A673 (cell line): ENCODE measurements around the gene AFAP1L1. TPM values are rescaled to one million over a fixed set of nuclear protein-coding genes. Genes with fewer than 3 reads are reported as not detected.
"Not testable (repeated sequence)": the region's sequence is repeated elsewhere in the genome, so short reads cannot be mapped to it uniquely, and the experiment has no call there.

Source experiments
- BruUV-seq: library from RNA; stranded (reverse); fragments of 400-500 nt; replicated peaks from 2 replicates; lab custom pipeline; 2021; lab: Mats Ljungman, UMichigan
- CTCF ChIA-PET: fragments of 300-600 bp; sonication (Branson Sonifier 250); formaldehyde crosslinking; loops from one replicate; lab custom pipeline; 2022; ENCODE audit warnings: antibody characterized with exemption; lab: Charles Lee
- POLR2A ChIA-PET: fragments of 300-600 bp; sonication (Branson Sonifier 250); formaldehyde crosslinking; loops from one replicate; lab custom pipeline; 2022; ENCODE audit warnings: antibody characterized with exemption; ENCODE audit not compliant: low non-redundant PET; lab: Charles Lee
- DNase-seq: peaks from one replicate; pipeline ENCODE4 v3.0.0-alpha.2; 2015; ENCODE audit warnings: low spot score
- H3K27ac ChIP-seq: fragments of 200-600 bp; sonication (generic); 2 replicates; pipeline ENCODE4 v1.5.1; 2016; ENCODE audit warnings: mixed run types, low read depth, mild to moderate bottlenecking, mixed read lengths, antibody characterized with exemption, low read length; ENCODE audit not compliant: poor library complexity, severe bottlenecking
- H3K27me3 ChIP-seq: fragments of 200-600 bp; sonication (generic); replicated peaks from 2 replicates; pipeline ENCODE4 v1.6.1; 2017; ENCODE audit warnings: mixed run types, low read depth, mild to moderate bottlenecking, mixed read lengths, antibody characterized with exemption, low read length; ENCODE audit not compliant: insufficient read depth, poor library complexity
- H3K36me3 ChIP-seq: fragments of 200-600 bp; sonication (generic); 2 replicates; pipeline ENCODE4 v1.6.1; 2016; ENCODE audit warnings: mixed run types, mild to moderate bottlenecking, mixed read lengths, antibody characterized with exemption, low read length; ENCODE audit not compliant: insufficient read depth, poor library complexity, severe bottlenecking
- H3K4me1 ChIP-seq: fragments of 200-600 bp; sonication (generic); 2 replicates; pipeline ENCODE4 v1.6.1; 2017; ENCODE audit warnings: mixed run types, mild to moderate bottlenecking, mixed read lengths, antibody characterized with exemption, low read length; ENCODE audit not compliant: insufficient read depth, poor library complexity, severe bottlenecking
- H3K4me3 ChIP-seq: fragments of 200-600 bp; sonication (generic); 2 replicates; pipeline ENCODE4 v1.5.1; 2016; ENCODE audit warnings: low read depth, mixed run types, mild to moderate bottlenecking, mixed read lengths, low read length; ENCODE audit not compliant: poor library complexity, severe bottlenecking
- H3K9me3 ChIP-seq: fragments of 200-600 bp; sonication (generic); 2 replicates; pipeline ENCODE4 v1.6.1; 2016; ENCODE audit warnings: mixed run types, low read depth, mild to moderate bottlenecking, mixed read lengths, antibody characterized with exemption, low read length; ENCODE audit not compliant: poor library complexity, severe bottlenecking
- EZH2 ChIP-seq: fragments of 200-600 bp; sonication (generic); IDR thresholded peaks from 2 replicates; pipeline ENCODE4 v1.6.1; 2017; ENCODE audit warnings: borderline replicate concordance, low read depth, mild to moderate bottlenecking, mixed read lengths, antibody characterized with exemption, low read length; ENCODE audit not compliant: poor library complexity, severe bottlenecking
- intact Hi-C: fragments of 100-400 bp; cut with micrococcal nuclease; formaldehyde crosslinking; loops from one replicate; pipeline ENCODE4 v1.10.0; 2022; ENCODE audit not compliant: unreplicated experiment
- total RNA-seq: library from RNA; stranded (reverse); gene quantifications from 2 replicates; pipeline ENCODE4 v1.2.3, GENCODE V29; 2021
- TF ChIP-seq, protein P1 (sequence below): fragments of 300-800, 200-600 bp; sonication (generic); conservative IDR thresholded peaks from 2 replicates; pipeline ENCODE4 v1.5.1; 2017; ENCODE audit warnings: low read depth, mild to moderate bottlenecking, antibody characterized with exemption, low read length, moderate library complexity, mixed read lengths

AFAP1L1 gene
- total RNA-seq, 1 experiment from 2014 or later = 0.21 TPM

DNA sequence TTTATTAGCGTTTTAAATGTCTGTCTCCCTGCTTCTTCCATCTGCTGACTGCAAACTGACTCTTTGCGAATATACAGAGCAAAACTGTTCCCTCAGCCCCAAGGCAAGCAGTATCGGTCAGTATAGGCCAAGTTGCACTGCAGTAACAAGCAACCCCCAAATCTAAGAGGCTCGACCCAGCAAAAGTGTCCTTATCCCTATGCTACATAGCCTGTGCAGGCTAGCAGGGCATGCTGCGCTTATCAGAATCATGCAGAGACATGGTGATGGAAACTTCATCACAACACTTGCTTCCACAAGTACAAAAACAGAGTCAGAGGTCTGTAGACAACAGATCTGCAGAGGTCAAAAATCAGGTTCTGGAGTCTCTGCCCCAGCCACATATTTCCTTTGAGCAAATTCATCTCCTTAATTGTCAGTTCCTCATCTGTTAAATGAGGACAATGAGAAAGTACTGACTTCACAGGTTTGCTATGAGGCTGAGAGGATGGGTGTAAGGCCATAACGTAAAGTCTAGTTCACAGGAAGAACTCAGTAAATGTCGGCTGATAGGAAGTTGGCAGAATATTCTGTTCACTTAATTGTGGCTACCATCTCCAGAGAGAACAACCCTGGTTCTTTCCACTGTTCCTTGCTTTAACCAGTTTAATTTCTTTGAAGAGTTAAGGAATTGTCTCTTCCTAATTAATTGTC lies 117.0 kb downstream of the AFAP1L1 start:
- intact Hi-C loops = no loop called here
- POLR2A ChIA-PET = no interaction called here
- no peak for DNase-seq
- Histone ChIP-seq H3K36me3 (no peaks in the 10 kb centered on the region), H3K9me3 (no peaks in the 10 kb centered on the region), H3K27me3 (peaks cover 5% of the 10 kb centered on the region), H3K4me3 (no peak overlapping the region), H3K4me1 (no peaks in the 10 kb centered on the region), H3K27ac (no peak overlapping the region)
- CTCF ChIA-PET = no interaction called here
- TF ChIP-seq, protein P1, sequence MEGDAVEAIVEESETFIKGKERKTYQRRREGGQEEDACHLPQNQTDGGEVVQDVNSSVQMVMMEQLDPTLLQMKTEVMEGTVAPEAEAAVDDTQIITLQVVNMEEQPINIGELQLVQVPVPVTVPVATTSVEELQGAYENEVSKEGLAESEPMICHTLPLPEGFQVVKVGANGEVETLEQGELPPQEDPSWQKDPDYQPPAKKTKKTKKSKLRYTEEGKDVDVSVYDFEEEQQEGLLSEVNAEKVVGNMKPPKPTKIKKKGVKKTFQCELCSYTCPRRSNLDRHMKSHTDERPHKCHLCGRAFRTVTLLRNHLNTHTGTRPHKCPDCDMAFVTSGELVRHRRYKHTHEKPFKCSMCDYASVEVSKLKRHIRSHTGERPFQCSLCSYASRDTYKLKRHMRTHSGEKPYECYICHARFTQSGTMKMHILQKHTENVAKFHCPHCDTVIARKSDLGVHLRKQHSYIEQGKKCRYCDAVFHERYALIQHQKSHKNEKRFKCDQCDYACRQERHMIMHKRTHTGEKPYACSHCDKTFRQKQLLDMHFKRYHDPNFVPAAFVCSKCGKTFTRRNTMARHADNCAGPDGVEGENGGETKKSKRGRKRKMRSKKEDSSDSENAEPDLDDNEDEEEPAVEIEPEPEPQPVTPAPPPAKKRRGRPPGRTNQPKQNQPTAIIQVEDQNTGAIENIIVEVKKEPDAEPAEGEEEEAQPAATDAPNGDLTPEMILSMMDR = no peak
- TF ChIP-seq EZH2 = no peak
- no TSS peak for BruUV-seq

DNA sequence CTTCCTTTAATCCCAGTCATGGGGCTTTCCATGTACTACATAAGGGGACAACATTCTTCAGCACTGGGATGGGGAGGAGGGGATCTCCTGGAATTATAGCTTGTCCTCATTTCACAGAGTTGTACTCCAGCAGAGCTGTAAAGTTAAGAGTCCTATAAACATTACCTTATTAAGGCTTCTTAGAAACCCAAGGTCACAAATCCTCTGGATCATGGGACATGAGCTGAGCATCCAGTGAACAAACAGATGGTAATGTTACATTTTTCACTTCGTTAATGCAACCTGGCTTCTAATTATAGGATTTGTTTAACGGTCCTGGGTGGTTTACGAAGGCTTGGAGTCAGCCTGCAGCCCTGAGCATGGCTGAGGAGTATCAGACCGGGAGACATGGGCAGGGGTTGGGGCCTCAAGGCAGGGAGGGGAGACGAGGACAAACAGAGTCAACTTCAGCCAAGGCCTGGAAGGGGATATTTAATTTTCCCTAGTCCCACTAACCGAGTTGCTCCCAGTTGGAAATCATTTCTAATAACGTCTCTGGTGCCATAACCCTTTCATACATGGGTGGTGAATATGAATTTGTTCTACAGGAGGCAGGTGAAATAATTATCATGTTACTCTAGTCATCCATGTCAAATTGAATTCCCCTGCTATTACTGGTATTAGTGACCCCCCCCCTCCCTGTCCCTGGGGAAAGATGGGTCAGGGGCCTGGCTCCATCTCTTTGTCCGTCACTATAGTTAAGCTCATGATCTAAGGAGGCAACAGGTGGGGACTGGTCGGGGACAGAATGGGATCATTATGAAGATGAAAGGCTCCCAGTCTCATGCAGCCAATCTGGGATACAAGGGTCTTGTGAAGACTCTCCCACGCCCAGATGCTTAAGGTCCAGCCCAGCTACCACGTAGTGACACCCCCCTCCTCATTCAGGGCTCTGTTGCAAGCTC lies 118.2 kb downstream of the AFAP1L1 start:
- POLR2A ChIA-PET = no interaction called here
- no TSS peak for BruUV-seq
- intact Hi-C loops = no loop called here
- H3K9me3 ChIP-seq = no peaks in the 10 kb centered on the region
- no peaks in the 10 kb centered on the region for H3K36me3 ChIP-seq
- H3K4me3 ChIP-seq = no peak overlapping the region
- no peaks in the 10 kb centered on the region for H3K4me1 ChIP-seq
- CTCF ChIA-PET = interaction anchor here (0.6 kb wide), 1 partner anchor 1853 kb away, joined by 3 read pairs; no protein-coding TSS in a partner anchor
- DNase-seq = no peak
- no peak for TF ChIP-seq EZH2
- no peak overlapping the region for H3K27ac ChIP-seq
- H3K27me3 ChIP-seq = peaks cover 5% of the 10 kb centered on the region

DNA sequence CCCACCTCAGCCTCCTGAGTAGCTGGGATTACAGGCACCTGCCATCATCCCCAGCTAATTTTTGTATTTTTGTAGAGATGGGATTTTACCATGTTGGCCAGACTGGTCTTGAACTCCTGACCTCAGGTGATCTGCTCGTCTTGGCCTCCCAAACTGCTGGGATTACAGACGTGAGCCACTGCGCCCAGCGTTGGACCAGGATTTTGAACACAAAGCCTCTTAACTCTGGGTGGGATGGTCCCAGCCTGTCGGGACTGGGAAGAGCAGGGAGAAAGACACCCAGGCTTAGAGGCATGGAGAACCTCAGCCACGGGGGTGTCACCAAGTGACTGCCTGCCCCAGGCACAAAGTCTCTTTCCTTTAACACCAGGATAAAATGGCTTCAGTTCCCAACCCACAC lies 119.4 kb downstream of the AFAP1L1 start:
- H3K36me3 ChIP-seq, intact Hi-C loops, CTCF ChIA-PET, BruUV-seq, H3K4me3 ChIP-seq, POLR2A ChIA-PET, H3K4me1 ChIP-seq, H3K9me3 ChIP-seq, H3K27me3 ChIP-seq, H3K27ac ChIP-seq, DNase-seq: not testable (repeated sequence)

Other genes starting within 250 kb of the AFAP1L1 start
- gene SH3TC2, start 208.8 kb upstream of the AFAP1L1 start, total RNA-seq = 1.3 and 2.5 TPM in 2 replicates
- gene ABLIM3, start 130.4 kb upstream of the AFAP1L1 start, total RNA-seq = not detected in 2 replicates
- gene GRPEL2, start 73.6 kb downstream of the AFAP1L1 start, total RNA-seq = 33.2 and 37.2 TPM in 2 replicates
- 1.8 and 2.9 TPM in 2 replicates for gene PCYOX1L, start 86.2 kb downstream of the AFAP1L1 start, total RNA-seq
- gene IL17B, start 107.4 kb downstream of the AFAP1L1 start, total RNA-seq = not detected in 2 replicates